ENCODE data around the gene SH3BP2.

DNA sequence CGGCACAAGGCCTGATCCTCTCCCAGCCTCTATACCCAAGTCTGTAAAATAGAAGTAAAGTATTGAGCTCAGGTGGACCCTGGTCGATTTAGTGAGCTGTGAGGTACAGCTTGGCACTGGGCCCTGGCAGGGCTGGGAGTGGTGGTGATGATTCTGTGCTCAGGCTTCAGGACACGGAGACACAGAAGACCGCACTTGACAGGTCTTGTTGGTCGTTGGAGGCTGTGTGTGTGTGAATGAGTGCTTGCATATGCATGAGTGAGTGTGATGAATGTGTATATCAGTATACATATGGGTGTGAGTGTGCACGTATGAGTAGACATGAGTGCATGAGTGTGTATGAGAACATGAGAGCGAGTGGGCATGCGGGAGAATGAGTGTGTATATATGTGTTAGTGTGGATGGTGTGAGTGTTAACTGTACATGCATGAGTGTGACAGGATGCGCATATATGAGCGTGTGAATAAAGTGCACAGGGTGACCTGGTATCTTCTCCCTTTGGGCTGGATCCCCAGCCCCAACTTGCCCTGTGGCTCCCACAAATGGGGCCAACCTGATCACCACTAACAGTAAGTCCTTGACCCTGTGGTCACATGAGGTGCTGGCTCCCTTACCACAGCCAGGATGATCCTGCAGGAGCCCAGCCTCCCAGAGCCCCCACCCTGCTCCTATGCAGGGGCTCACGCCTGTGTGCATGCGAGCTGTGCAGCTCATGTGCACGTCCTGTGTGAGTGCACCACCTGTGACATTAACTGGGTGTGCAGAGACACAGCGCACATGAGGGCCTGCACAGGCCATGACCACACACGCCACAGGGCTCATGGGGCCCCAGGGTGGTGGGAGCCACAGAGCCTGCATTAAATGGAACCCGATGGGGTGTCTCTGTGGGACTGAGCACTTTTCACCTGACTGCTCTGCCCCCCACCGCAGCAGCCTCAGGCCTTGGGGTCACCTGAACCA, 20.8 kb downstream of the SH3BP2 start:
- TF ChIP-seq POLR2A (IDR thresholded peaks at IDR 0.05) (no peak), EP300 (IDR thresholded peaks at IDR 0.05) (no peak)
- TF ChIP-seq, protein P1, sequence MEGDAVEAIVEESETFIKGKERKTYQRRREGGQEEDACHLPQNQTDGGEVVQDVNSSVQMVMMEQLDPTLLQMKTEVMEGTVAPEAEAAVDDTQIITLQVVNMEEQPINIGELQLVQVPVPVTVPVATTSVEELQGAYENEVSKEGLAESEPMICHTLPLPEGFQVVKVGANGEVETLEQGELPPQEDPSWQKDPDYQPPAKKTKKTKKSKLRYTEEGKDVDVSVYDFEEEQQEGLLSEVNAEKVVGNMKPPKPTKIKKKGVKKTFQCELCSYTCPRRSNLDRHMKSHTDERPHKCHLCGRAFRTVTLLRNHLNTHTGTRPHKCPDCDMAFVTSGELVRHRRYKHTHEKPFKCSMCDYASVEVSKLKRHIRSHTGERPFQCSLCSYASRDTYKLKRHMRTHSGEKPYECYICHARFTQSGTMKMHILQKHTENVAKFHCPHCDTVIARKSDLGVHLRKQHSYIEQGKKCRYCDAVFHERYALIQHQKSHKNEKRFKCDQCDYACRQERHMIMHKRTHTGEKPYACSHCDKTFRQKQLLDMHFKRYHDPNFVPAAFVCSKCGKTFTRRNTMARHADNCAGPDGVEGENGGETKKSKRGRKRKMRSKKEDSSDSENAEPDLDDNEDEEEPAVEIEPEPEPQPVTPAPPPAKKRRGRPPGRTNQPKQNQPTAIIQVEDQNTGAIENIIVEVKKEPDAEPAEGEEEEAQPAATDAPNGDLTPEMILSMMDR (IDR thresholded peaks at IDR 0.05) = no peak
